Measurements from ENCODE around the gene COPS3. TPM values are rescaled to one million over a fixed set of nuclear protein-coding genes. Genes with fewer than 3 reads are reported as not detected.
A peak's percentile ranks its signal among the peaks of the same experiment; 100 is the strongest.

Gene COPS3
- total and polyA plus RNA-seq, 9 of the 15 experiments (the other 6 are each of a cell fraction or from before 2014, with no cell fraction given) = 92.4 to 295 (median 167) TPM

DNA sequence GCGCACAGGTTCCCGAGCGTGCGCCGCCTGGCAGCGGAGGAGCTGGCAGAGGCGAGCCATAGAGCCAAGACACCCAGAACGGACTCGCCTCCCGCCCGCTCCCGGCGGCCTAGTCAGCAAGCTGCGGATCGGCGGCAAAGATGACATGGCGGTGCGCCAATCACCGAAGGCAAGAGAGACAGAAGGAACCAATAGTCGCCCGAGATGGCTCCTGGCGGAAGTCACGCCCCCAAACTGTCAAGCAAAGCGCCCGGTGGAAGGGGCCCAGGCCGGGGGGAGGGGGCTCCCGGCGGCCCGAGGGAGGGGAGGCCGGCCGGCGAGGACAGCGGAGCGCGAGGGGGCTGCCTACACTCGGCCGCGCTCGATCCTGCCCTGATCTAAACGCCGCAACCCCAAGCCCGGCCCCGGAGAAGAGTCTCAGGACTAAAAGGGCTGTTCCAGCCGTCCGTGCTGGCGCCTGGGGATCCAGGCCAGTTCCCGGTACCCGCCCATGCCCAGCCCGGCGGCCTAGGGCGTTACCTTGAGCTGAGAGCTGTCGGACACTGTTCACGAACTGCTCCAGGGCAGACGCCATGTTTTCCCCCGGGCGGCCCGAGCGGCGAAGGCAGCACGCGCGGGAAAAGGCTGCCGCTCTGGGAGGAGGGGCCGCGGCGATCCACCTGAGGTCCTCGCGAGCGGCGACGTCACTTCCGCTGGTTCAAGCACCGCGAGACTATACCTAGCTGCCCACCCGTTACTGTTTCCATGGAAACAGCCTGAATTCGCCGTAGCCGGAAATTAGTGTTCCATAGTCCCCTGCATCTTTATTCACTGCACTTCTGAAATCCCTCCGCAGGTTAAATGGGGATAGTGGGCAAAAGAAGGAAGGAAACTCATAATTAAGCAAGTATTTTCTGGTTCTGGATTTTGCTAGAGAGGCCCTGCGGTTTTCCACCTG is at the start of gene COPS3 (continued):
- no peak for TF ChIP-seq ZNF778 (CRISPR knock-in tag; IDR thresholded peaks at IDR 0.05)
- peak; percentile 48 for TF ChIP-seq U2AF1 (optimal IDR thresholded peaks at IDR 0.05; ENCODE audit: low read depth, low read length)
- no peak for TF ChIP-seq HEY1 (CRISPR knock-in tag; IDR thresholded peaks at IDR 0.05; ENCODE audit: borderline replicate concordance)
- TF ChIP-seq, protein P1, sequence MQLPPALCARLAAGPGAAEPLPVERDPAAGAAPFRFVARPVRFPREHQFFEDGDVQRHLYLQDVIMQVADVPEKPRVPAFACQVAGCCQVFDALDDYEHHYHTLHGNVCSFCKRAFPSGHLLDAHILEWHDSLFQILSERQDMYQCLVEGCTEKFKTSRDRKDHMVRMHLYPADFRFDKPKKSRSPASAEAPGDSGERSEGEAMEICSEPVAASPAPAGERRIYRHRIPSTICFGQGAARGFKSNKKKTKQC (CRISPR knock-in tag; IDR thresholded peaks at IDR 0.05) = peak; percentile 86; the same call in 1 of the 2 replicates
- no peak for TF ChIP-seq ADNP (tag; IDR thresholded peaks at IDR 0.05)
- no peak for TF ChIP-seq RAD21 (CRISPR knock-in tag; conservative IDR thresholded peaks at IDR 0.05 in 1 of 2, IDR thresholded peaks at IDR 0.05 in 1 of 2)
- peak; percentile 18; the same call in 1 of the 2 replicates for TF ChIP-seq JUND (IDR thresholded peaks at IDR 0.05; ENCODE audit: borderline replicate concordance, low read depth, low read length)
- TF ChIP-seq JUND (tag; IDR thresholded peaks at IDR 0.05; ENCODE audit: borderline replicate concordance, low read depth, low read length) = no peak
- TF ChIP-seq, protein P2, sequence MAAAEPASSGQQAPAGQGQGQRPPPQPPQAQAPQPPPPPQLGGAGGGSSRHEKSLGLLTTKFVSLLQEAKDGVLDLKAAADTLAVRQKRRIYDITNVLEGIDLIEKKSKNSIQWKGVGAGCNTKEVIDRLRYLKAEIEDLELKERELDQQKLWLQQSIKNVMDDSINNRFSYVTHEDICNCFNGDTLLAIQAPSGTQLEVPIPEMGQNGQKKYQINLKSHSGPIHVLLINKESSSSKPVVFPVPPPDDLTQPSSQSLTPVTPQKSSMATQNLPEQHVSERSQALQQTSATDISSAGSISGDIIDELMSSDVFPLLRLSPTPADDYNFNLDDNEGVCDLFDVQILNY (CRISPR knock-in tag; IDR thresholded peaks at IDR 0.05) = peak; percentile 89; the same call in 1 of the 2 replicates
- no peak for TF ChIP-seq PML (IDR thresholded peaks at IDR 0.05; ENCODE audit: low read length)
- 0 out of 2 replicates have a peak, but pooled peaks have one; percentile 20 for TF ChIP-seq NFE2 (IDR thresholded peaks at IDR 0.05; ENCODE audit: low read depth)
- TF ChIP-seq FOXK2 (conservative IDR thresholded peaks at IDR 0.05 in 1 of 2, IDR thresholded peaks at IDR 0.05 in 1 of 2; ENCODE audit: low read depth in 2 of 2) = peak; percentile 48 to 62; a peak in 3 of 4 replicates
- TF ChIP-seq, protein P3, sequence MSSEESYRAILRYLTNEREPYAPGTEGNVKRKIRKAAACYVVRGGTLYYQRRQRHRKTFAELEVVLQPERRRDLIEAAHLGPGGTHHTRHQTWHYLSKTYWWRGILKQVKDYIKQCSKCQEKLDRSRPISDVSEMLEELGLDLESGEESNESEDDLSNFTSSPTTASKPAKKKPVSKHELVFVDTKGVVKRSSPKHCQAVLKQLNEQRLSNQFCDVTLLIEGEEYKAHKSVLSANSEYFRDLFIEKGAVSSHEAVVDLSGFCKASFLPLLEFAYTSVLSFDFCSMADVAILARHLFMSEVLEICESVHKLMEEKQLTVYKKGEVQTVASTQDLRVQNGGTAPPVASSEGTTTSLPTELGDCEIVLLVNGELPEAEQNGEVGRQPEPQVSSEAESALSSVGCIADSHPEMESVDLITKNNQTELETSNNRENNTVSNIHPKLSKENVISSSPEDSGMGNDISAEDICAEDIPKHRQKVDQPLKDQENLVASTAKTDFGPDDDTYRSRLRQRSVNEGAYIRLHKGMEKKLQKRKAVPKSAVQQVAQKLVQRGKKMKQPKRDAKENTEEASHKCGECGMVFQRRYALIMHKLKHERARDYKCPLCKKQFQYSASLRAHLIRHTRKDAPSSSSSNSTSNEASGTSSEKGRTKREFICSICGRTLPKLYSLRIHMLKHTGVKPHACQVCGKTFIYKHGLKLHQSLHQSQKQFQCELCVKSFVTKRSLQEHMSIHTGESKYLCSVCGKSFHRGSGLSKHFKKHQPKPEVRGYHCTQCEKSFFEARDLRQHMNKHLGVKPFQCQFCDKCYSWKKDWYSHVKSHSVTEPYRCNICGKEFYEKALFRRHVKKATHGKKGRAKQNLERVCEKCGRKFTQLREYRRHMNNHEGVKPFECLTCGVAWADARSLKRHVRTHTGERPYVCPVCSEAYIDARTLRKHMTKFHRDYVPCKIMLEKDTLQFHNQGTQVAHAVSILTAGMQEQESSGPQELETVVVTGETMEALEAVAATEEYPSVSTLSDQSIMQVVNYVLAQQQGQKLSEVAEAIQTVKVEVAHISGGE (CRISPR knock-in tag; IDR thresholded peaks at IDR 0.05) = peak in 1 of 3 experiments; percentile 68; a peak in 2 of 6 replicates
- no peak for TF ChIP-seq MCM5 (IDR thresholded peaks at IDR 0.05; ENCODE audit: low read depth)
- TF ChIP-seq TAF9B (IDR thresholded peaks at IDR 0.05; ENCODE audit: partially characterized antibody) = peak; percentile 63
- TF ChIP-seq, protein P4, sequence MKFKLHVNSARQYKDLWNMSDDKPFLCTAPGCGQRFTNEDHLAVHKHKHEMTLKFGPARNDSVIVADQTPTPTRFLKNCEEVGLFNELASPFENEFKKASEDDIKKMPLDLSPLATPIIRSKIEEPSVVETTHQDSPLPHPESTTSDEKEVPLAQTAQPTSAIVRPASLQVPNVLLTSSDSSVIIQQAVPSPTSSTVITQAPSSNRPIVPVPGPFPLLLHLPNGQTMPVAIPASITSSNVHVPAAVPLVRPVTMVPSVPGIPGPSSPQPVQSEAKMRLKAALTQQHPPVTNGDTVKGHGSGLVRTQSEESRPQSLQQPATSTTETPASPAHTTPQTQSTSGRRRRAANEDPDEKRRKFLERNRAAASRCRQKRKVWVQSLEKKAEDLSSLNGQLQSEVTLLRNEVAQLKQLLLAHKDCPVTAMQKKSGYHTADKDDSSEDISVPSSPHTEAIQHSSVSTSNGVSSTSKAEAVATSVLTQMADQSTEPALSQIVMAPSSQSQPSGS (CRISPR knock-in tag; IDR thresholded peaks at IDR 0.05) = no peak
- TF ChIP-seq NR3C1 (CRISPR knock-in tag; IDR thresholded peaks at IDR 0.05) = no peak

Measured in K562 (cell line).